Activated CD4-positive, alpha-beta T cell treated with anti-CD3 and anti-CD28 coated beads for 1 hour (primary cell): ENCODE data around the gene PDGFA.

Experiments used
- DNase-seq: peaks from one replicate; pipeline ENCODE4 v3.0.0-alpha.2; 2020

PDGFA gene

GRCh38 chr7:534075-534474 lies 14.4 kb upstream of the PDGFA start:
- DNase-seq, result no peak

GRCh38 chr7:533266-533665 lies 13.6 kb upstream of the PDGFA start:
- no peak for DNase-seq

- no peak for DNase-seq
These were observed 12.9 kb upstream of the PDGFA start for GRCh38 chr7:532379-533143.

GRCh38 chr7:531777-532176 lies 12.1 kb upstream of the PDGFA start:
- no peak for DNase-seq

- DNase-seq, result no peak
These were observed 8.8 kb upstream of the PDGFA start for GRCh38 chr7:528451-528850.

GRCh38 chr7:527723-528122 lies 8.1 kb upstream of the PDGFA start:
- DNase-seq, result no peak

- no peak for DNase-seq
These were observed 6.9 kb upstream of the PDGFA start for GRCh38 chr7:526460-527034.

GRCh38 chr7:525740-526139 lies 6.1 kb upstream of the PDGFA start:
- DNase-seq, result no peak

- no peak for DNase-seq
These were observed 5.2 kb upstream of the PDGFA start for GRCh38 chr7:524800-525199.

GRCh38 chr7:523347-524336 lies 4.0 kb upstream of the PDGFA start:
- DNase-seq, result no peak

- DNase-seq, result no peak
These were observed 3.3 kb upstream of the PDGFA start for GRCh38 chr7:522951-523314.

GRCh38 chr7:522071-522950 lies 2.7 kb upstream of the PDGFA start:
- no peak for DNase-seq

GRCh38 chr7:521221-522070 lies 1.8 kb upstream of the PDGFA start:
- no peak for DNase-seq

GRCh38 chr7:520503-521161 lies 986 bp upstream of the PDGFA start:
- DNase-seq, result no peak

- DNase-seq, result no peak
These were observed 789 bp downstream of the PDGFA start for GRCh38 chr7:518630-519483.

- no peak for DNase-seq
These were observed 1.6 kb downstream of the PDGFA start for GRCh38 chr7:517774-518629.

- no peak for DNase-seq
These were observed 2.8 kb downstream of the PDGFA start for GRCh38 chr7:516606-517456.

GRCh38 chr7:516216-516605 lies 3.4 kb downstream of the PDGFA start:
- no peak for DNase-seq
